ENCODE data around the gene DCLK2. TPM values are rescaled to one million over a fixed set of nuclear protein-coding genes. Genes with fewer than 3 reads are reported as not detected.
A peak's percentile ranks its signal among the peaks of the same experiment; 100 is the strongest.

DCLK2 gene
- total RNA-seq, 1 donor from 2014 or later = 4.9 TPM

DNA sequence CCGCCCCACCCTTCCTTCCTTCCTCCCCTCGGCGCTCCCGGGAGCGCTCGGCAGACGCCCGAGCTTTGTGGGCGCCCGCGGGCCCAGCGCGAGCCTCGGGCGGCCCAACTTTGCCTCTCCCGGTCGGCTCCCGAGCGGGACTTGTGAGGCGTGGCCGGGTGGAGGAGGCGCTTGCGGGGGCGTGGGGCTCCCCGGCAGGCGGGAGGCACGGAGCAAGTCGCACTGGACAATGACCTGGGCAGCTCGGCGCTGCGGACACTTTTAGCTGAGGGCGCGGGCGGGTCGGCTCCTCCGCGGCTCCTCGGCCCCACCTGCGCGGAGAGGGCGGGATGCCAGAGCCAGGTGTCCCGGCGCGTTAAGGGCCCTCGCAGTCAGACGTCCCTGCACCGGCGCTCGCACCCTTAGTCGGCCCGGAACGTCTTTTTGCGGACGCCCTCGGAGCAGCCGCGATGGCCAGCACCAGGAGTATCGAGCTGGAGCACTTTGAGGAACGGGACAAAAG lies 385 bp downstream of the DCLK2 start:
- Histone ChIP-seq H3K27me3 (no peaks in the 10 kb centered on the region), H3K9me3 (no peaks in the 10 kb centered on the region), H3K4me1 (peaks cover 11% of the 10 kb centered on the region), H3K36me3 (no peaks in the 10 kb centered on the region), H3K27ac (peak overlapping the region; percentile 75), H3K4me3 (peak overlapping the region; percentile 58)
- intact Hi-C loops (cut with DNase I) = no loop called here
- DNase-seq (peak; percentile 83), ATAC-seq (peak; percentile 78)
- TF ChIP-seq, protein P1, sequence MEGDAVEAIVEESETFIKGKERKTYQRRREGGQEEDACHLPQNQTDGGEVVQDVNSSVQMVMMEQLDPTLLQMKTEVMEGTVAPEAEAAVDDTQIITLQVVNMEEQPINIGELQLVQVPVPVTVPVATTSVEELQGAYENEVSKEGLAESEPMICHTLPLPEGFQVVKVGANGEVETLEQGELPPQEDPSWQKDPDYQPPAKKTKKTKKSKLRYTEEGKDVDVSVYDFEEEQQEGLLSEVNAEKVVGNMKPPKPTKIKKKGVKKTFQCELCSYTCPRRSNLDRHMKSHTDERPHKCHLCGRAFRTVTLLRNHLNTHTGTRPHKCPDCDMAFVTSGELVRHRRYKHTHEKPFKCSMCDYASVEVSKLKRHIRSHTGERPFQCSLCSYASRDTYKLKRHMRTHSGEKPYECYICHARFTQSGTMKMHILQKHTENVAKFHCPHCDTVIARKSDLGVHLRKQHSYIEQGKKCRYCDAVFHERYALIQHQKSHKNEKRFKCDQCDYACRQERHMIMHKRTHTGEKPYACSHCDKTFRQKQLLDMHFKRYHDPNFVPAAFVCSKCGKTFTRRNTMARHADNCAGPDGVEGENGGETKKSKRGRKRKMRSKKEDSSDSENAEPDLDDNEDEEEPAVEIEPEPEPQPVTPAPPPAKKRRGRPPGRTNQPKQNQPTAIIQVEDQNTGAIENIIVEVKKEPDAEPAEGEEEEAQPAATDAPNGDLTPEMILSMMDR (IDR thresholded peaks at IDR 0.05) = no peak

DNA sequence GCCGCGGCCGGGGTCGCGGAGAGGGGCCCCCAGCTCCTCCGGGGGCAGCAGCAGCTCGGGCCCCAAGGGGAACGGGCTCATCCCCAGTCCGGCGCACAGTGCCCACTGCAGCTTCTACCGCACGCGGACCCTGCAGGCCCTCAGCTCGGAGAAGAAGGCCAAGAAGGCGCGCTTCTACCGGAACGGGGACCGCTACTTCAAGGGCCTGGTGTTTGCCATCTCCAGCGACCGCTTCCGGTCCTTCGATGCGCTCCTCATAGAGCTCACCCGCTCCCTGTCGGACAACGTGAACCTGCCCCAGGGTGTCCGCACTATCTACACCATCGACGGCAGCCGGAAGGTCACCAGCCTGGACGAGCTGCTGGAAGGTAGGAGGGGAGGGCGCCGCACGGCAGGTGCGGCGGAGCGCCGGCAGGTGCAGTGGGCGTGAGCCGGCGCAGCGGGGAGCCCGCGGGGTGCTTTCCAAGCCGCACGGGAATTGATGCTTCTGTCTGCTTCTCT lies 886 bp downstream of the DCLK2 start:
- ATAC-seq = peak; percentile 42
- Histone ChIP-seq H3K27me3 (no peaks in the 10 kb centered on the region), H3K4me1 (peaks cover 11% of the 10 kb centered on the region), H3K27ac (peak overlapping the region; percentile 75), H3K4me3 (peak overlapping the region; percentile 58), H3K9me3 (no peaks in the 10 kb centered on the region), H3K36me3 (no peaks in the 10 kb centered on the region)
- peak; percentile 67 for DNase-seq
- intact Hi-C loops (cut with DNase I) = no loop called here
- TF ChIP-seq, protein P1 (IDR thresholded peaks at IDR 0.05) = peak; percentile 33

DNA sequence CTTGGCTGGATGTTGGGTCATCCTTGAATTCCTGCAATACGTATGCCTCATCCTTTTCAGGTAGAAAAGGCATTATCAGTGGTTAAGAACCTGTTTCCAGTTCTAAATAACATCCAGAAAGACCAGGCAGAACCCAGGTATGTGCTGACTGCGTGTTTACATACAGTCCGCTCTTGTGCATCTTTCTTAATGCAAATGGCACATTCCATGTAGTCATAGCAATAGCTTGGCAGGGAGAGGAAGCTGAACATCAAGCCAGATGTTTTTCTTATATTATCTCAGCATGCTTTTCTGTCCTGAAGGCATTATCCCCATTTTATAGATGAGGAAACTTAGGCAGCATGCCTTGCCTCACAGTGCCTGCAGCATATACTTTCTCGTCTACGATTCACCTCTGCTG lies 2.1 kb downstream of the DCLK2 start:
- TF ChIP-seq, protein P1 (IDR thresholded peaks at IDR 0.05) = no peak
- Histone ChIP-seq H3K4me1 (peaks cover 11% of the 10 kb centered on the region), H3K9me3 (no peaks in the 10 kb centered on the region), H3K4me3 (peak overlapping the region; percentile 58), H3K36me3 (no peaks in the 10 kb centered on the region), H3K27ac (no peak overlapping the region), H3K27me3 (no peaks in the 10 kb centered on the region)
- no peak for ATAC-seq
- intact Hi-C loops (cut with DNase I) = no loop called here
- DNase-seq = no peak

DNA sequence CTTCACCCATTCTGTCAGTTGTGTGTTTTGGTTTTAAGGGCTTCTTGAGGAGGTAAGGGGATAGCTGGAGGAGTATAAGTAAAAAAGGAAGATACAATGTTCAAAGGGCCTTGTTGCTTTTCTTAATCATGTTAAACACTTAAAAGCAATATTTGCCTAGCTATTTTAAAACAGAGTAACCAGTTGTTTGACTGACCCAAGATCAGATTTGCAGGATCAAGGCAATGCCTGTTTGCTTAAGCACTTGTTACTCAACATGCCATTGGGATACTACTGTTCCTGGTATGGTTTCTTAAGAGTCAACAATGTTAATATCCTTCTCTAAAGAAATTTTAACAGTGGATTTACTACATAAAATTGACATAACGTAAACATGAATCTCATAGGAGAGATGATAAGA lies 2.6 kb downstream of the DCLK2 start:
- TF ChIP-seq, protein P1 (IDR thresholded peaks at IDR 0.05) = no peak
- peaks cover 11% of the 10 kb centered on the region for H3K4me1 ChIP-seq
- ATAC-seq = no peak
- intact Hi-C loops (cut with DNase I) = no loop called here
- H3K27ac ChIP-seq = no peak overlapping the region
- H3K9me3 ChIP-seq = no peaks in the 10 kb centered on the region
- H3K36me3 ChIP-seq = no peaks in the 10 kb centered on the region
- no peak overlapping the region for H3K4me3 ChIP-seq
- DNase-seq = no peak
- H3K27me3 ChIP-seq = no peaks in the 10 kb centered on the region

DNA sequence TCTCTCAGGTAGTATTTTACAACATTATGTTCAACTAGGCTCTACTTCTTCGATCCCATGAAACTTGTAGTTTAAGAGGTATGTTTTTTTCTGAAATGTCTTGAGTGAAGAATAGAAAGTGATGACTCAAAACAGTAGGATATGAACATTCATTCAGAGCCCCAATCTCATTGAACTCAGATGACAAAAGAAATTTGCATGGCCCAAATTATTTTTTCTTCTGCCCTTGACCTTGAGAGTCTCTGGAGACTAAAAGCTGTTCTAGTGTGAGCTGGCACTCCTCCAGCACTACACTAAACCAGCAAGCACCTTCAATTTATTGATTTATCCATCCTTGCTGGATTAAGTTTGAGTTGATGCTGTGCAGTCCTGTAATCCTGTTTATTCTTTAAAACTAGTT lies 4.0 kb downstream of the DCLK2 start:
- Histone ChIP-seq H3K4me3 (no peak overlapping the region), H3K27ac (no peak overlapping the region), H3K9me3 (no peaks in the 10 kb centered on the region), H3K4me1 (peaks cover 11% of the 10 kb centered on the region), H3K27me3 (no peaks in the 10 kb centered on the region), H3K36me3 (no peaks in the 10 kb centered on the region)
- no peak for ATAC-seq
- intact Hi-C loops (cut with DNase I) = no loop called here
- no peak for DNase-seq
- TF ChIP-seq, protein P1 (IDR thresholded peaks at IDR 0.05) = no peak

DNA sequence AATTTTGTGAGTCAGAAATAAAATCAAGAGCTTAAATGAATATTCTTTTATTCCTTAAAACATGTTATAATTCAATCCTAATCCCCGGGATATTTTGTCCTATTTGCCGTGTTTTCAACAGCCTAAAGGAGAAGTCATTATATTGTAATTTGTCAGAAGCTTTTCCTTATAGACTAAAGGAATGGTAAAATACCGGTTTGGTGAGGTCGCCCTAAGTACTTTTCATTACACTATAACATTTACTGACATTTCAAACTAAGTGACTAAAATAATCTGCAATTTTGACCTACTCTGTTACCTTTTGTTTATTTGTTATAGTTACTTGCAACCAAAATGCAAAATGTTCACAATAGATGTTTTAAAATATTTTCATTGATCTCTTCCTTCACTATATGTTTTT lies 8.8 kb downstream of the DCLK2 start:
- DNase-seq = no peak
- no peaks in the 10 kb centered on the region for H3K4me1 ChIP-seq
- TF ChIP-seq, protein P1 (IDR thresholded peaks at IDR 0.05) = no peak
- H3K4me3 ChIP-seq = no peak overlapping the region
- H3K27ac ChIP-seq = no peak overlapping the region
- no peaks in the 10 kb centered on the region for H3K9me3 ChIP-seq
- H3K27me3 ChIP-seq = no peaks in the 10 kb centered on the region
- no peaks in the 10 kb centered on the region for H3K36me3 ChIP-seq
- intact Hi-C loops (cut with DNase I) = no loop called here
- no peak for ATAC-seq
